Superior temporal gyrus (tissue), 1 donor: Measurements from ENCODE around the gene CRADD.
A peak's percentile ranks its signal among the peaks of the same experiment; 100 is the strongest.
"Not testable (repeated sequence)": the region's sequence is repeated elsewhere in the genome, so short reads cannot be mapped to it uniquely, and the experiment has no call there.

ENCODE experiments used
- DNase-seq: peaks from one replicate; pipeline ENCODE4 v3.0.0-alpha.2; 2016; ENCODE audit errors: extremely low spot score

CRADD gene

GRCh38 chr12:93782853-93783252 lies 105.7 kb downstream of the CRADD start:
- DNase-seq: no peak

GRCh38 chr12:93783832-93784231 lies 106.7 kb downstream of the CRADD start:
- DNase-seq: no peak

- DNase-seq: peak; percentile 57
These were observed 107.3 kb downstream of the CRADD start for GRCh38 chr12:93784339-93785086.

- DNase-seq: peak; percentile 53
These were observed 108.3 kb downstream of the CRADD start for GRCh38 chr12:93785249-93786010.

GRCh38 chr12:93786656-93787397 lies 109.7 kb downstream of the CRADD start:
- no peak for DNase-seq

GRCh38 chr12:93788853-93789252 lies 111.7 kb downstream of the CRADD start:
- DNase-seq: no peak

- DNase-seq: no peak
These were observed 112.6 kb downstream of the CRADD start for GRCh38 chr12:93789767-93790166.

GRCh38 chr12:93790472-93791152 lies 113.4 kb downstream of the CRADD start:
- no peak for DNase-seq

GRCh38 chr12:93793007-93793406 lies 115.8 kb downstream of the CRADD start:
- DNase-seq: no peak

GRCh38 chr12:93793983-93794382 lies 116.8 kb downstream of the CRADD start:
- DNase-seq: no peak

GRCh38 chr12:93794738-93795137 lies 117.6 kb downstream of the CRADD start:
- no peak for DNase-seq

- no peak for DNase-seq
These were observed 118.2 kb downstream of the CRADD start for GRCh38 chr12:93795352-93795751.

GRCh38 chr12:93796729-93797128 lies 119.6 kb downstream of the CRADD start:
- DNase-seq: no peak

- no peak for DNase-seq
These were observed 121.3 kb downstream of the CRADD start for GRCh38 chr12:93798279-93799151.

GRCh38 chr12:93801666-93802065 lies 124.5 kb downstream of the CRADD start:
- not testable (repeated sequence) for DNase-seq

- DNase-seq: no peak
These were observed 125.1 kb downstream of the CRADD start for GRCh38 chr12:93802293-93802692.

GRCh38 chr12:93802698-93803423 lies 125.7 kb downstream of the CRADD start:
- no peak for DNase-seq

- no peak for DNase-seq
These were observed 126.2 kb downstream of the CRADD start for GRCh38 chr12:93803424-93803807.

GRCh38 chr12:93804392-93805179 lies 127.4 kb downstream of the CRADD start:
- no peak for DNase-seq
